Natural killer cell treated with Interleukin-12 subunit alpha and Interleukin-12 subunit beta and Interleukin-15 and Interleukin-18, amount 100 ng/mL, for 72 hours (primary cell): ENCODE measurements around the gene DUSP2. TPM values are rescaled to one million over a fixed set of nuclear protein-coding genes. Genes with fewer than 3 reads are reported as not detected.

Source experiments
- ATAC-seq, 2 donors: fragments of 150-1000 bp; cut with Tn5 transposase in 1 of 2; sonication (Bioruptor Pico), chemical (Tn5 transposase) in 1 of 2; 2 replicates each; pipeline ENCODE4 v1.10.0; 2021
- DNase-seq: peaks from one replicate; pipeline ENCODE4 v3.0.0; 2022; ENCODE audit warnings: low spot score
- H3K27ac Mint-ChIP-seq, 2 donors: 1 replicate in 1 of 2; 2 replicates in 1 of 2; pipeline ENCODE4 v1.8.0; 2022; ENCODE audit warnings: mixed read lengths in 2 of 2, mild to moderate bottlenecking in 1 of 2, moderate library complexity in 1 of 2
- H3K27me3 Mint-ChIP-seq, 2 donors: 1 replicate in 1 of 2; 2 replicates in 1 of 2; pipeline ENCODE4 v1.8.0; 2022; ENCODE audit warnings: mixed read lengths in 2 of 2
- H3K36me3 Mint-ChIP-seq: one replicate; pipeline ENCODE4 v1.8.0; 2022; ENCODE audit warnings: mixed read lengths
- H3K4me1 Mint-ChIP-seq, 2 donors: 1 replicate in 1 of 2; 2 replicates in 1 of 2; pipeline ENCODE4 v1.8.0; 2022; ENCODE audit warnings: low read depth in 2 of 2, mixed read lengths in 2 of 2, mild to moderate bottlenecking in 1 of 2
- H3K4me3 Mint-ChIP-seq: one replicate; pipeline ENCODE4 v1.8.0; 2022; ENCODE audit warnings: mixed read lengths
- H3K9me3 Mint-ChIP-seq: 2 replicates; pipeline ENCODE4 v1.8.0; 2022; ENCODE audit warnings: mixed read lengths
- total RNA-seq, 2 donors: library from RNA; stranded (reverse); gene quantifications; one replicate each; pipeline ENCODE4 v1.2.3, GENCODE V29; 2022

Gene DUSP2
- total RNA-seq, 2 donors from 2014 or later, result 30.9 to 52.0 TPM

DNA sequence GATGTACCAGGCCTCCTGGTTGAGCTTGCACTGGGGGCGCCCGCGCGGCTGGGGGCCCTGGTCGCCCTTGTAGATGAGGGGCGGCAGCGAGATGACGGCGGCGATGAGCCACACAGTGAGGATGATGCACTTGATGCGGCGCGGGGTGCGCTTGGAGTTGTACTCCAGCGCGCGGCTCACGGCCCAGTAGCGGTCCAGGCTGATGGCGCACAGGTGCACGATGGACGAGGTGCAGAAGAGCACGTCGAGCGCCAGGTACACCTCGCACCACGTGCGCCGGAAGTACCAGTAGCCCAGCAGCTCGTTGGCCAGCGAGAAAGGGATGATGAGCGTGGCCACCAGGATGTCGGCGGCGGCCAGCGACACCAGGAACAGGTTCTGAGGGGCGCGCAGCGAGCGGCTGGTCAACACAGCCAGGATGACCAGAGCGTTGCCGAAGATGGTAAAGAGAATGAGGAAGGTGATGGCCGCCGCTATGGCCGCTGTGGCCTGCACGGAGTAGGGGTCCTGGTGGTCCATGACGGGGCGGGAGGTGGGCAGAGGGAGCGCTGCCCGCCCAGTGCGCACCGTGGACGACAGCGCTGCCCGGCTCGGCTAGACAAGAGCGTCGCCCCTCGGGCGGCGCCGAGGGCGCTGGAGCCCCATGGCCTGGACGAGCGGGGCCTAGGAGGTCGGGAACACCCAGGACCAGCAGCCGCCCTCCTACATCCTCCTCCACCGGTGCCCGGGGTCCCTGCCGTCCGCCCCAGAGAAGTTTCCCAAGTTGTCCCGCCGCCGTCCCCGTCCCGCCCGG, 29.4 kb downstream of the DUSP2 start:
- peaks cover 5 to 17% of the 10 kb centered on the region in 2 donors for H3K4me1 Mint-ChIP-seq
- DNase-seq, result no peak
- peaks cover 27 to 33% of the 10 kb centered on the region in 2 donors for H3K27me3 Mint-ChIP-seq
- no peaks in the 10 kb centered on the region for H3K9me3 Mint-ChIP-seq
- H3K36me3 Mint-ChIP-seq, result no peaks in the 10 kb centered on the region
- peak overlapping the region in 1 of 2 donors; percentile 56 for H3K27ac Mint-ChIP-seq
- ATAC-seq, result no peak
- H3K4me3 Mint-ChIP-seq, result peak overlapping the region; percentile 81

DNA sequence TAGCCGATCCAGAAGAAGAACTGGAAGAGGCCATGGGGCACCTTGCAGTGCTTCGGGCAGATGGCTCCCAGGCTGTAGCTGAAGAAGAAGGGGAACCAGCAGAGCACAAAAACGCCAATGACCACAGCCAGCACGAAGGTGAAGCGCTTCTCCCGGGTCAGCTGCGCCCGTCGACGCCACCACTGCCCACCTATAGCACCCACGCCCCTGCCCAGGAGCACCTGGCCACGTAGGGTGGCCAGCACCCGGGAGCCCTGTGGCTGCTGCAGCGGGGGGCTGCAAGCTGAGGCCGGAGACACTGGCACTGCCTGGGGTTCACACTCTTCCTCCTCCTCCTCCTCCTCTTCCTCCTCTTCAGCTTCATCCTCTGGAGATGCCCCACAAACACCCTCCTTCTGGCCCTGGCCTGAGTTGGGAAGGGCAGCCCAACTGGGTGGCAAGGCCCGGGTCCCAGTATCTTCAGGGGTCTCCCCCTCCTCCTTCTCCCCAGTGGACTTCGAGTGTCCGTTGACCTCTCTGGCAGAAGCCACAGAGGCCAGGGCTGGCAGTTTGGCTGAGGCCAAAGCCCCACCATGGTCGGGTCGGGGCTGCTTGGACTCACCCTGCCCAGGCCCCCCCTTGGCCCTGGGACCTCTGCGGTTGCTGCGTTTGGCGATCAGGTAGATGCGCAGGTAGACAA, 30.2 kb downstream of the DUSP2 start:
- H3K36me3 Mint-ChIP-seq, result no peaks in the 10 kb centered on the region
- peaks cover 20 to 25% of the 10 kb centered on the region in 2 donors for H3K27me3 Mint-ChIP-seq
- no peaks in the 10 kb centered on the region for H3K9me3 Mint-ChIP-seq
- H3K27ac Mint-ChIP-seq, result peak overlapping the region in 1 of 2 donors; percentile 56
- peaks cover 5 to 15% of the 10 kb centered on the region in 2 donors for H3K4me1 Mint-ChIP-seq
- DNase-seq (no peak), ATAC-seq (no peak)
- peak overlapping the region; percentile 81 for H3K4me3 Mint-ChIP-seq

DNA sequence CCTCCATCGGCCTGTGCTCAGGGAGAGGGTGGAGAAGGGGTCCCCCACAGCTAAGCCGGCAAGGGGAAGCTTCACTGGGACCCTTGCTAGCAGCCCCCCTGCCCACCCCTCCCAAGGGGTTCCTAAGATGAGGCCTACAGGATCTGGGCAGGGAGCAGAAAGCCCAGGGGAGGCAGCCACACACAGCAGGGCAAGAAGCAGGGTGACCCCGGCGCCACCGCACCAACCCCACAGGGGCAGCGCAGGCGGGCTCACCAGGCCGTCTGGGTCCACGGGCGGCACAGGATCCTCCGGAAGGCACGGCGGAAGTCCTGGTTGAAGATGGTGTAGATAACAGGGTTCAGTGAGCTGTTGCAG, 30.7 kb downstream of the DUSP2 start:
- Mint-ChIP-seq H3K27ac (no peak overlapping the region), H3K36me3 (no peaks in the 10 kb centered on the region), H3K27me3 (peaks cover 16 to 20% of the 10 kb centered on the region in 2 donors), H3K4me1 (peaks cover 5 to 12% of the 10 kb centered on the region in 2 donors), H3K4me3 (peak overlapping the region; percentile 25), H3K9me3 (no peaks in the 10 kb centered on the region)
- no peak for DNase-seq
- ATAC-seq, result no peak

DNA sequence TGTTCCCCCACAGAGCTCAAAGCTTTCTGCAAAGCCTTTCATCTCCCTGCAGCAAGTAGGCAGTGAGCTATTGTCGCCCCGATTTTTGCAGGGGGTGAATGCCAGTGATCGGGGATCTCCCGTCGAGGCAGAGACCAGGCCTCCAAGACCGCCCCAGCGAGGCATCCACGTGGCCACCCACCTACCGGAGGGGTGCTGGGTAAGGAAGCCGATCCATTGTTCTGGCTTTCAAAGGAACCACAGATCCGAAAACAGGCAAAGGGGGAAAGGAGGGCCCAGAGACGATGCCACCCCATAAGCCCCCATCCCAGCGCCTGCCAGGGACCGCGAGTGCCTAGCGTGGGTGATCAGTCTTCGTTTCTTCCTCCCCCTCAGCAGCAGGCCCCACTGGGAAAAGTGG, 31.3 kb downstream of the DUSP2 start:
- ATAC-seq, result no peak
- Mint-ChIP-seq H3K4me3 (no peak overlapping the region), H3K9me3 (no peaks in the 10 kb centered on the region), H3K27me3 (peaks cover 12 to 14% of the 10 kb centered on the region in 2 donors), H3K36me3 (no peaks in the 10 kb centered on the region), H3K4me1 (peaks cover 5 to 12% of the 10 kb centered on the region in 2 donors), H3K27ac (no peak overlapping the region)
- DNase-seq, result no peak

DNA sequence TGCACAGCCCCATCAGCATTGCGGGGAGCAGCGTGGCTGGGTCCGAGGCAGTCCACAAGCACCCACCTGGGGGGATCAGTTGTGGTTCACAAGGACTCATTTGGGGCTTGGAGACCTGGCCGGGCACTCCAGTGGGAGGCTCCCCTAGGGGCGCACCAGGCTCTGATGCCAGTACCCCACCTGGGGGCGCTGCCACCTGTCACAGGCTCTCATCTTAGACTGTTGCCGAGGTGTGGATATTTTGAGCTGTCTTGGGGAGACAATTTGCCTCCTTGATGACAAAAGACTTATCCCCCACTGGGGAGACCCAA, 31.9 kb downstream of the DUSP2 start:
- no peaks in the 10 kb centered on the region for H3K9me3 Mint-ChIP-seq
- no peaks in the 10 kb centered on the region for H3K36me3 Mint-ChIP-seq
- peaks cover 5 to 12% of the 10 kb centered on the region in 2 donors for H3K4me1 Mint-ChIP-seq
- H3K27me3 Mint-ChIP-seq, result peaks cover 10 to 11% of the 10 kb centered on the region in 2 donors
- DNase-seq, result no peak
- ATAC-seq, result no peak
- no peak overlapping the region for H3K27ac Mint-ChIP-seq
- H3K4me3 Mint-ChIP-seq, result no peak overlapping the region

DNA sequence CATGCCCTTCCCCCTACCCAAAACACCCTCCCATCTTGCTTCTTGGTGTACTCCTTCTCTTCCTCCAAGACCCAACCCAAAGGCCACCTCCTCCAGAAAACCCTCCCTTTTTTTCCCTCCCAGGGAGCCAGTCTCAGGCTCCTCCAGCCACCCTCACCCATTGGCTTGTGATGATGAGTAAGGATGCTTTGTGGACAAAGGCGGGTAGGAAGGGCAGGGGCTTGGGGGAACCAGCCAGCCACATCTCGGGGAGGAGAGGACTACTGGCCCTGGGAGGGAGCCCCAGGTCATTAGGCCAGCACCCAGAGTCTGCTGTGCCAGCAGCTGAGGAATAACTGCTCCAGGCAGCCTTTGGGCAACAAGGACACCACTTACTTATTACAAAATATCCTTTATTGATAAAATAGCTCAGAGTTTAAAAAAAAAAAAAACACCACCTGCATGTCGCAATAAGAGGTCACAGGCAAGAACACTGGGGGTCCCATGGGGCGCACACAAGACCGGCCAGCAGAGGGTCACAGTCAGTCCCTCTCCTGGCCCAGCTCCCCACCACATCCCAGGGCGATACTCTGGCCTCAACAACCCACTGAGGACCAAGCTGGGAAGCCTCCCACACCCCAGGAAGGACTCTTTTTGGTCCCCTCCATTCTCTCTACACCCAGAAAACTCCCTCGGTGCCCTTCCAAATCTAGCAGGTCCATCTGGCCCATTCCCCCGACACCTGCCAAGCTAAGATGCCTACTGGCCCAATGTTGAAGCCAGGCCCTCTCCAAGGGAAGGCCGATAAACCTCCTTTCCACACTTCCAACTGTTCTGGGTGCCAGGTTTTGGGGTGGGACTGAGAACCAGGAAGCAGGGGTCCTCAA, 32.5 kb downstream of the DUSP2 start:
- Mint-ChIP-seq H3K4me1 (peaks cover 5 to 9% of the 10 kb centered on the region in 2 donors), H3K4me3 (no peak overlapping the region), H3K9me3 (no peaks in the 10 kb centered on the region), H3K36me3 (no peaks in the 10 kb centered on the region), H3K27me3 (peaks cover 10 to 11% of the 10 kb centered on the region in 2 donors), H3K27ac (no peak overlapping the region)
- DNase-seq, result no peak
- ATAC-seq, result no peak

DNA sequence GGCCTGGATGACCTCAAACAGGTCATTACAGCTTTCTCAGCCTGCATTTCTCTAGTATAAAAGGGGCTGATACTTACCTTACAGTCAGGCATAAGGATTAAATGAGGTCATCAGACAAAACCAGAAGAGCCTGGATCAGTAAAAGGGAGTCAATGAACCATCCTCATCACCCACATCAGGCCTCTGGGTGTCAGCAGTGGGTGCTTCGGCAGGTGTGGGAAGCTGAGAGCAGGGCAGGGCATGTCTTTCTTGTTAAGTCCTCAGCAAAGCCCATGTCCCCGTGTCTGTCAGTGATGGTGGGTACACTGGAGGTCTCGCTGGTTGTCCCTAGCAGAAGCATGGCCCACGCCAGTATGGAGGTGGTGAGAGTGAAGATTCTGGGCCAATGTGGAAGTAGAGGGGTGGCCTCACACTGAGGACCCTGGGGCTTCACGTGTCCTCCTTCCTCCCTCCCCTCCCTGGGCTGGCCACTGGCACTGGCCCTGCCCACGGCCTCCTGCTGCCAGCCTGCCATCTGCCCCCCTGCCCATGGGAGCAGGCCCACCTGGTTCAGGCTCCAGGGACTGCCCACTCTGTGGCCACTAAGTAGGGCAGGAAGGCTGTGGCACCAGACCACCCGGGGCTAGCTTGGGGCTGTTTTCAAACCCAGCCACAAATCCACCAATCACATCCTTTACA, 33.3 kb downstream of the DUSP2 start:
- no peak overlapping the region for H3K4me3 Mint-ChIP-seq
- no peak overlapping the region for H3K27ac Mint-ChIP-seq
- DNase-seq (peak; percentile 41), ATAC-seq (no peak)
- peaks cover 10 to 11% of the 10 kb centered on the region in 2 donors for H3K27me3 Mint-ChIP-seq
- no peaks in the 10 kb centered on the region for H3K36me3 Mint-ChIP-seq
- no peaks in the 10 kb centered on the region for H3K9me3 Mint-ChIP-seq
- H3K4me1 Mint-ChIP-seq, result peaks cover 5 to 7% of the 10 kb centered on the region in 2 donors

DNA sequence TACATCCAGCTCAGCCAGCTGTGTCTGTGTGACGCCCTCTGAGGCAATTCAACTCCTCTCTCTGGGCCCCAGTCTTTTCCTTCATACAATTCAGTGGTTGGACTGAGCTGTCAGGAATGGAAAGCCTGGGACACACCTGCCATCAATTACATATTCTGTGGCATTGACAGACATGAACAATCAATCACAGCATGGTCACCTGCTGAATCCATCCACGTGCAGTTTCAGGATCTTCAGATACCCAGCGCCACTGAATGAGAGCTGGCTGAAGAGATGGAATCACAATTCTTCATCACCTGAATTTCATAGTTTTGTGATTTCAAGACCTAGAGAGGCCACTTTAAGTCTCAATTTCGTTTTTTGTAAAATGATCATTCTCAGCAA, 34.0 kb downstream of the DUSP2 start:
- DNase-seq (peak; percentile 6), ATAC-seq (no peak)
- peaks cover 5 to 7% of the 10 kb centered on the region in 2 donors for H3K4me1 Mint-ChIP-seq
- H3K9me3 Mint-ChIP-seq, result no peaks in the 10 kb centered on the region
- H3K36me3 Mint-ChIP-seq, result no peaks in the 10 kb centered on the region
- H3K27me3 Mint-ChIP-seq, result peaks cover 10 to 11% of the 10 kb centered on the region in 2 donors
- H3K4me3 Mint-ChIP-seq, result no peak overlapping the region
- no peak overlapping the region for H3K27ac Mint-ChIP-seq

DNA sequence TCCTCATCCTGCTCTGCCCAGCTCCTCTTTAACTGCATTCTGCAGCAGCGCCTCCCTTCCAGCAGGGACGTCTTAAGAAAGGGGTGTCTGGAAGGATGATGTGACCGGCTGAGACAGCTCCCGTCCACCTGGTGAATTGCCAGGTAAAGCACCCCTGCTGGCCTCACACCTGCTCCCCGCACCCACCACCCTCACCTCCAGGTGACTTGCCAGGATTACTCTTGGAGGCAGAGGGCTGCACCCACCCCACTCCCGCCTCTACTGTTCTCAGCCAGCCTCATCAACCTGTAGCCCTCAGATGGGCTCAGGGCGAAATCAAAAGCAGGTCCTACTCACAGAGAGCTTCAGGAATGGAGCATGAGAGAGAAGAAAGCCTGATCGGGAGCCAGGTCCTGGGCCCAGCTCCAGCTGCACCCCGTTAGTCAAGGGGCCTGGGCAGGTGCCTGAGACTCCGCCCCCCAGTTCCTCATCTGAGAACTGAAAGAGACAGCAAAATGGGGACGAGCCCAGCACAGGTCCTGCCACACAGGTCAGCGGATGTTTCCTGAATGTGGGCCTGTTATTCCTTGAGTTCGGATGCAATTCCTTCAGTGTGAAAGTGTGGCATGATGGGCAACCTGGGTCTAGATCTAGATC, 34.5 kb downstream of the DUSP2 start:
- Mint-ChIP-seq H3K36me3 (no peaks in the 10 kb centered on the region), H3K27me3 (peaks cover 7 to 8% of the 10 kb centered on the region in 2 donors), H3K9me3 (no peaks in the 10 kb centered on the region), H3K4me1 (peaks cover 4 to 5% of the 10 kb centered on the region in 2 donors), H3K27ac (no peak overlapping the region), H3K4me3 (no peak overlapping the region)
- peak; percentile 48 for DNase-seq
- peak in 1 of 2 donors; percentile 14 for ATAC-seq

DNA sequence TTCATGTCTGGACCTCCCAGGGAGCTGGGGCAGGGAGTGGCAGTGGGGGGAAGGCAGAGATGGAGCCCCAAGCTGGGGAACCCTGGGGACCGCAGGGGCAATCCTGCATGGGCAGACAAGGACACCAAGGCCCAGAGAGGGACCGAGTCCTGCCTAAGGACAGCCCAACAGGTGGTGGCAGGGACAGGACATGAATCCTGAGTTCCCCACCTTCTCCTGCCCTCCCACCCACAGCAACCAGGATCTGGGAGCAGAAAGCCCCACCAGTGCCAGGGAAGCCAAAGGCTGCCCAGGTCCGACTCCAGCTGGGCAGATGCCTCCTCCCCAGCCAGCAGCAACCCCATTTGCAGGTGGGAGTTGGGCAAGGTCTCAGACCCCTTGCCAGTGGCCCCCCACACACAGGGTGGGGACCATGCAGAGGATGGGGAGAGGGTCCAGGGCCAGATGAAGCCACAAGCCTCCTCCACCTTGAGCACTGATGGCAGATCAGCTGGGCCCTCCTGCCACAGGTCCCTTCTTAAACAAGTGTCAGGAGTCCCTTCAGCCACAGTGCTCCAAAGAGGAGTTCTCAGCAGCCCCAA, 35.2 kb downstream of the DUSP2 start:
- Mint-ChIP-seq H3K9me3 (no peaks in the 10 kb centered on the region), H3K27ac (no peak overlapping the region), H3K36me3 (no peaks in the 10 kb centered on the region), H3K4me3 (no peak overlapping the region), H3K4me1 (no peaks in the 10 kb centered on the region), H3K27me3 (peaks cover 0 to under 1% of the 10 kb centered on the region in 2 donors)
- peak in 1 of 2 donors; percentile 16 for ATAC-seq
- peak; percentile 49 for DNase-seq

DNA sequence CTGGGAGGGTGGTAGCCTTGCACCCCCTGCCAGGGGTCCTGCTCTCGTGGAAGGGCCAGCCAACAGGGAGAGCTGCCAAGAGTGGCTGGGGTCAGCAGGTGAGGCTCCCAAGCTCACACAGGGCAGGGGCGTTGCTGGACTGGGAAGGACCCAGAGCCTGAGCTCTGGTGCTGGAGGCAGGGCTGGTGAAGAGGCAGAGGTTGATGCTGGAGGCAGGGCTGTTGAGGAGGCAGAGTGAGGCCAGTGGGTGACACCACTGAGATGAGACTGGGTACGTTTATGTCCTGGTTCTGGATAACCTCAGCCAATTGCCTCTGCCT, 35.9 kb downstream of the DUSP2 start:
- H3K36me3 Mint-ChIP-seq, result no peaks in the 10 kb centered on the region
- H3K4me3 Mint-ChIP-seq, result no peak overlapping the region
- DNase-seq, result no peak
- no peak overlapping the region for H3K27ac Mint-ChIP-seq
- H3K4me1 Mint-ChIP-seq, result no peaks in the 10 kb centered on the region
- H3K27me3 Mint-ChIP-seq, result no peaks in the 10 kb centered on the region
- no peak for ATAC-seq
- no peaks in the 10 kb centered on the region for H3K9me3 Mint-ChIP-seq

DNA sequence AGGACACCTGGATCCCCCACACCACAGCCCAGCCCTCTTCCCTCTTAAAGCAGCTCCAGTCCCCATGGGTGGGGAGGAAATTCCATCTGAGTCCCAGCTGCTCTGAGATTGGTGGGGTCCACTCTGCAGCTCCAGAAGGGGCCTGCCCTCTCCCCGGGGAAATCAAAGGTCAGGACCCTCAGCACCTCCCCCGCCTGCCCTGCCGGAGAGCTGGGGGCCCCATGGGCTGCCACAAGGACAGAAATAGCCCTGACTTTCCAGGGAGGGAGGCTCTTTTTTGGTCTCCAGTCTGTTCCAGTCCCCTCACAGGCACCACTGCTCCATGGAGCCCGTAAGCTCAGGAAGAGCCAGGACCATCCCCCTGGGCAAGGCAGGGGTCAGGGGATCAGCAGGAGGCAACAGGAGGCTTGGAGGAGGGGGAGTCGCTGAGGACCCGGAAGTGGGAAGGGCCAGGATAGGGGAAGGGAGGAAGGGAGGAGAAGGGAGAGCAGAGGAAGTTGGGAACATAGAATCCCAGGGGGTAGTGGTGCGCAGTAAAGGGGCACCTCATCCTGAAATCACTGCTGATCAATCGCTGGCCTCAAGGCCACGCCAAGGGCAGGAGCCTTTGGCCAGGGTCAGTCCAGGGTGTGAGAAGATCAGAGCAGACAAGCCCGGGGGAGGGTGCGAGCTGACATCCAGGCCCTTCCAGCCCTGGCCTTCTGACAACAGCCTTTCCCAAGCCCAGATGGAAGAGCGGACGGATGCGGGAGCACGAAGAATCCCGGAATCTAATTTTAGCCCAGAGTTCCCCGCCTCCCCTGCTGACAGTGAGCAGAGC, 36.5 kb downstream of the DUSP2 start:
- Mint-ChIP-seq H3K4me1 (no peaks in the 10 kb centered on the region), H3K36me3 (no peaks in the 10 kb centered on the region), H3K27ac (no peak overlapping the region), H3K27me3 (no peaks in the 10 kb centered on the region), H3K4me3 (no peak overlapping the region), H3K9me3 (no peaks in the 10 kb centered on the region)
- peak; percentile 58 for DNase-seq
- no peak for ATAC-seq
